Fibroblast of lung (primary cell): ENCODE data around the gene PRPSAP1. TPM values are rescaled to one million over a fixed set of nuclear protein-coding genes. Genes with fewer than 3 reads are reported as not detected.

Source experiments
- DNase-seq, 2 donors: peaks; one replicate each; pipeline versions ENCODE4 v3.0.0 to v3.0.0-alpha.2; 2010; ENCODE audit warnings: low read depth in 2 of 2
- H2AFZ ChIP-seq: 2 replicates; pipeline ENCODE4 v1.5.1; 2012; ENCODE audit warnings: low read length, control low read depth, inconsistent platforms
- H3K27ac ChIP-seq: 2 replicates; pipeline ENCODE4 v1.5.1; 2011; ENCODE audit warnings: low read length, control low read depth; ENCODE audit not compliant: insufficient read depth
- H3K27me3 ChIP-seq: 2 replicates; pipeline ENCODE4 v1.5.1; 2011; ENCODE audit warnings: mild to moderate bottlenecking, low read length; ENCODE audit not compliant: control insufficient read depth, insufficient read depth
- H3K36me3 ChIP-seq: 2 replicates; pipeline ENCODE4 v1.5.1; 2011; ENCODE audit warnings: low read length; ENCODE audit not compliant: control insufficient read depth, insufficient read depth
- H3K4me1 ChIP-seq: 2 replicates; pipeline ENCODE4 v1.5.1; 2011; ENCODE audit warnings: low read length; ENCODE audit not compliant: control insufficient read depth, insufficient read depth; ENCODE audit errors: extremely low read depth
- H3K4me2 ChIP-seq: 2 replicates; pipeline ENCODE4 v1.5.1; 2011; ENCODE audit warnings: low read length, control low read depth; ENCODE audit not compliant: insufficient read depth; ENCODE audit errors: extremely low read depth
- H3K4me3 ChIP-seq, 4 experiments: fragments of 200-600 bp in 1 of 4; sonication (generic) in 1 of 4; replicated peaks in 1 of 4; 2 replicates each; pipeline ENCODE4 v1.5.1; 2011 to 2016; ENCODE audit warnings: low read length in 4 of 4, low read depth in 3 of 4, mild to moderate bottlenecking in 3 of 4, control low read depth in 2 of 4, inconsistent platforms in 1 of 4, mixed read lengths in 1 of 4; ENCODE audit not compliant: insufficient read depth in 1 of 4; ENCODE audit errors: control extremely low read depth in 1 of 4
- H3K79me2 ChIP-seq: 2 replicates; pipeline ENCODE4 v1.5.1; 2012; ENCODE audit warnings: mild to moderate bottlenecking, low read length, inconsistent platforms; ENCODE audit not compliant: control insufficient read depth, insufficient read depth
- H3K9ac ChIP-seq: 2 replicates; pipeline ENCODE4 v1.5.1; 2011; ENCODE audit warnings: mild to moderate bottlenecking, low read length, control low read depth; ENCODE audit not compliant: insufficient read depth
- H3K9me3 ChIP-seq: 2 replicates; pipeline ENCODE4 v1.5.1; 2012; ENCODE audit warnings: low read depth, low read length; ENCODE audit not compliant: control insufficient read depth, insufficient read depth
- H4K20me1 ChIP-seq: 2 replicates; pipeline ENCODE4 v1.5.1; 2011; ENCODE audit warnings: low read length; ENCODE audit not compliant: control insufficient read depth, insufficient read depth; ENCODE audit errors: extremely low read depth
- EZH2 ChIP-seq: IDR thresholded peaks from 2 replicates; pipeline ENCODE4 v1.5.1; 2012; ENCODE audit warnings: low read length, control low read depth, mild to moderate bottlenecking; ENCODE audit errors: missing control alignments
- polyA plus RNA-seq, 2 donors: library from polyadenylated mRNA; depleted of rRNA in 1 of 2; stranded (reverse) in 1 of 2; unstranded in 1 of 2; fragments of >200 nt; gene quantifications; 2 replicates each; pipeline ENCODE4 v1.2.1, GENCODE V29; 2011 to 2012; ENCODE audit warnings: missing spikeins in 1 of 2
- total RNA-seq: library from RNA; depleted of rRNA; stranded (reverse); fragments of >200 nt; gene quantifications from 2 replicates; pipeline ENCODE4 v1.2.1, GENCODE V29; 2014
- TF ChIP-seq, protein P1 (sequence below), 2 donors: IDR thresholded peaks in 1 of 2; conservative IDR thresholded peaks in 1 of 2; 1 replicate in 1 of 2; 2 replicates in 1 of 2; pipeline ENCODE4 v1.5.1; 2011 to 2012; ENCODE audit warnings: low read length in 2 of 2, control low read depth in 1 of 2, inconsistent platforms in 1 of 2, low read depth in 1 of 2, mild to moderate bottlenecking in 1 of 2

PRPSAP1 gene
- total and polyA plus RNA-seq, 2 donors (not counting 1 experiment from before 2014, with no cell fraction given): 32.7 to 56.9 TPM

DNA sequence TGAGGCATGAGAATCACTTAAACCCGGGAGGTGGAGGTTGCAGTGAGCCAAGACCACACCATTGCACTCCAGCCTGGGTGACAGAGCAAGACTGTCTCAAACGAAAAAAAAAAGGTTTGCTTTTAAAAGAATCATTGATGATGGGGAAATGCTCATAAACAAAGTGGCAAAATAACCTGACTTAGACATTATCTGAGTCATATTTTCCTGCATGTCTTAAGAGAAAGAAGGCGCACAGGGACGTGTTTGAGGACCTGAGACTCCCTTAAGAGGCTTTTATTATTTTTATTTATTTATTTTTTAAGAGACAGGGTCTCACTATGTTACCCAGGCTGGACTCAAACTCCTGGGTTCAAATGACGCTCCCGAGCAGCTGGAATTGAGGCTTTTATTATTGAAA is 5.7 kb upstream of the PRPSAP1 start:
- H2AFZ ChIP-seq: no peak overlapping the region
- no peak for TF ChIP-seq EZH2
- TF ChIP-seq, protein P1, sequence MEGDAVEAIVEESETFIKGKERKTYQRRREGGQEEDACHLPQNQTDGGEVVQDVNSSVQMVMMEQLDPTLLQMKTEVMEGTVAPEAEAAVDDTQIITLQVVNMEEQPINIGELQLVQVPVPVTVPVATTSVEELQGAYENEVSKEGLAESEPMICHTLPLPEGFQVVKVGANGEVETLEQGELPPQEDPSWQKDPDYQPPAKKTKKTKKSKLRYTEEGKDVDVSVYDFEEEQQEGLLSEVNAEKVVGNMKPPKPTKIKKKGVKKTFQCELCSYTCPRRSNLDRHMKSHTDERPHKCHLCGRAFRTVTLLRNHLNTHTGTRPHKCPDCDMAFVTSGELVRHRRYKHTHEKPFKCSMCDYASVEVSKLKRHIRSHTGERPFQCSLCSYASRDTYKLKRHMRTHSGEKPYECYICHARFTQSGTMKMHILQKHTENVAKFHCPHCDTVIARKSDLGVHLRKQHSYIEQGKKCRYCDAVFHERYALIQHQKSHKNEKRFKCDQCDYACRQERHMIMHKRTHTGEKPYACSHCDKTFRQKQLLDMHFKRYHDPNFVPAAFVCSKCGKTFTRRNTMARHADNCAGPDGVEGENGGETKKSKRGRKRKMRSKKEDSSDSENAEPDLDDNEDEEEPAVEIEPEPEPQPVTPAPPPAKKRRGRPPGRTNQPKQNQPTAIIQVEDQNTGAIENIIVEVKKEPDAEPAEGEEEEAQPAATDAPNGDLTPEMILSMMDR (conservative IDR thresholded peaks at IDR 0.05 in 1 of 2, IDR thresholded peaks at IDR 0.05 in 1 of 2; ENCODE audit: low read depth in 1 of 2, low read length in 2 of 2): no peak
- no peaks in the 10 kb centered on the region for H3K79me2 ChIP-seq
- H3K9ac ChIP-seq: no peak overlapping the region
- H4K20me1 ChIP-seq: no peaks in the 10 kb centered on the region
- no peak overlapping the region for H3K4me3 ChIP-seq
- no peaks in the 10 kb centered on the region for H3K36me3 ChIP-seq
- no peaks in the 10 kb centered on the region for H3K4me1 ChIP-seq
- H3K27me3 ChIP-seq: no peaks in the 10 kb centered on the region
- H3K27ac ChIP-seq: no peak overlapping the region
- no peak overlapping the region for H3K4me2 ChIP-seq
- H3K9me3 ChIP-seq: no peaks in the 10 kb centered on the region
- no peak for DNase-seq

GRCh38 chr17:76357597-76358158 is 4.0 kb upstream of the PRPSAP1 start:
- DNase-seq: no peak
- Histone ChIP-seq H3K79me2 (peaks cover 5% of the 10 kb centered on the region), H3K4me3 (no peak overlapping the region), H3K9ac (no peak overlapping the region), H3K9me3 (no peaks in the 10 kb centered on the region), H3K27me3 (no peaks in the 10 kb centered on the region), H3K36me3 (no peaks in the 10 kb centered on the region), H3K4me2 (no peak overlapping the region), H4K20me1 (no peaks in the 10 kb centered on the region), H3K27ac (no peak overlapping the region), H3K4me1 (no peaks in the 10 kb centered on the region), H2AFZ (no peak overlapping the region)
- no peak for TF ChIP-seq EZH2
- TF ChIP-seq, protein P1 (conservative IDR thresholded peaks at IDR 0.05 in 1 of 2, IDR thresholded peaks at IDR 0.05 in 1 of 2; ENCODE audit: low read depth in 1 of 2, low read length in 2 of 2): no peak

DNA sequence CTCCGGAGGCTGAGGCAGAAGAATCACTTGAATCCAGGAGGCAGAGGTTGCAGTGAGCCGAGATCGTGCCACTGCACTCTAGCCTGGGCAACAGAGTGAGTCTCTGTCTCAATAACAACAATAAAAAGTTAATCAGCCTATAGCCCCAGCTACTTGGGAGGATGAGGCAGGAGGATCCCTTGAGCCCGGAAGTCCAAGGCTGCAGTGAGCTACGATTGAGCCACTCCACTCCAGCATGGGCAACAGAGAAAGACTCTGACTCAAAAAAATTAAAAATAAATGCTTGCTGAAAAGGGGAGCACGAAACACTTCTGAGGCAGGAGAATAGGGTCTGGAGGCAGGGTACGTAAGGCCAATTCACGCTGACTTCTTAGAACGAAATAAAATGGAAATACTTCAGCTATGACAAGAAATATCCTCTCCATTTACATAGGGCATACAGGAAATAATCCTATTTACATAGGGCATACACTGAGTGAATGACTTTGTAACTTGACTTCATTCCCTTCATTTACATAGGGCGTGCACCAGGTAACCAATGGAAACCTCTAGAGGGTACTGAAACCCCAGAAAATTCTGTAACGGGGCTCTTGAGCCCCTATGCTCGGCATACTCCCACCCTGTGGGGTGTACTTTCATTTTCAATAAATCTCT is 3.2 kb upstream of the PRPSAP1 start:
- Histone ChIP-seq H3K79me2 (peaks cover 7% of the 10 kb centered on the region), H3K4me3 (no peak overlapping the region), H3K27ac (no peak overlapping the region), H2AFZ (no peak overlapping the region), H4K20me1 (no peaks in the 10 kb centered on the region), H3K9ac (no peak overlapping the region), H3K27me3 (no peaks in the 10 kb centered on the region), H3K9me3 (no peaks in the 10 kb centered on the region), H3K4me1 (no peaks in the 10 kb centered on the region), H3K4me2 (no peak overlapping the region), H3K36me3 (no peaks in the 10 kb centered on the region)
- no peak for DNase-seq
- no peak for TF ChIP-seq EZH2
- TF ChIP-seq, protein P1 (conservative IDR thresholded peaks at IDR 0.05 in 1 of 2, IDR thresholded peaks at IDR 0.05 in 1 of 2; ENCODE audit: low read depth in 1 of 2, low read length in 2 of 2): no peak
